Measurements from ENCODE around the gene RPRD1B.

GRCh38 chr20:38125157-38126056, 91.9 kb downstream of the RPRD1B start:
- TF ChIP-seq CTCF (IDR thresholded peaks at IDR 0.05), result no peak
- TF ChIP-seq ZFX (IDR thresholded peaks at IDR 0.05; ENCODE audit: borderline replicate concordance), result no peak
